ENCODE measurements around the gene CDH22. TPM values are rescaled to one million over a fixed set of nuclear protein-coding genes. Genes with fewer than 3 reads are reported as not detected.

The CDH22 gene
- total RNA-seq, 1 experiment from 2014 or later = not detected

DNA sequence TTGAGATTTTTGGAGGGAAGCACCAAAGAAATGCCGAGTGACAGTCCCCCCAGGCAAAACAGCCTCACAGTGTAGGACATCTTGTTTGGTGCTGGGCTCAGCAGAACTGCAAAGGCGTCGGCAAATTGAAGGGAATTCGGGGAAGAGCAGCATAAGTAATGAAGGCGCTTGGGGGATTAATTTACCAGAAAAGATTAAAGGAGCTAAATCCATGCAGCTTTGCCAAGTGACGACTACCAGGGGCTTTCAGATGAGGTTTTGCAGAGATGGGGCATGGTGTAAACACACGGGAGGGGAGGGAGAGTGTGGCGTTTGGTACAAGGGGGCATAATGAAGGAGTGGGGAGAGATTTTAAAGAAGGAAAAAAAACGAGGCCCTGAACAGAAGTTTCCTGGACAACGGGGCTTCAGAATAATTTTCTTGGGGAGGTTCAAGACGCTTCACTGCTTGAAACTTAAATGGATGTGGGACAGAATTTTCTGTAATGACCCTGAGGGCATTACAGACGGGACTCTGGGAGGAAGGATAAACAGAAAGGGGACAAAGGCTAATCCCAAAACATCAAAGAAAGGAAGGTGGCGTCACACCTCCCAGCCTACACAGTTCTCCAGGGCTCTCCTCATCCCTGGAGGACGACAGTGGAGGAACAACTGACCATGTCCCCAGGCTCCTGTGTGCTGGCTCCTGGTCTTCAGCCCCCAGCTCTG, 45.4 kb upstream of the CDH22 start:
- ChIA-PET POLR2A (ENCODE audit: low non-redundant PET) (no interaction called here), CTCF (no interaction called here)
- intact Hi-C loops (cut with micrococcal nuclease; ENCODE audit: unreplicated experiment) = no loop called here
- BruUV-seq (replicated peaks) = no TSS peak
- H3K4me3 ChIP-seq (ENCODE audit: low read depth, low read length, poor library complexity, severe bottlenecking) = no peak overlapping the region
- H3K9me3 ChIP-seq (ENCODE audit: low read depth, low read length, poor library complexity, severe bottlenecking) = no peaks in the 10 kb centered on the region
- DNase-seq (ENCODE audit: low spot score) = no peak
- H3K4me1 ChIP-seq (ENCODE audit: insufficient read depth, low read length, poor library complexity, severe bottlenecking) = peaks cover 19% of the 10 kb centered on the region
- peaks cover 16% of the 10 kb centered on the region for H3K36me3 ChIP-seq (ENCODE audit: insufficient read depth, low read length, poor library complexity, severe bottlenecking)
- H3K27ac ChIP-seq (ENCODE audit: low read depth, low read length, poor library complexity, severe bottlenecking) = no peak overlapping the region
- no peak for TF ChIP-seq EZH2 (IDR thresholded peaks at IDR 0.05; ENCODE audit: borderline replicate concordance, low read depth, low read length, poor library complexity, severe bottlenecking)
- TF ChIP-seq, protein P1, sequence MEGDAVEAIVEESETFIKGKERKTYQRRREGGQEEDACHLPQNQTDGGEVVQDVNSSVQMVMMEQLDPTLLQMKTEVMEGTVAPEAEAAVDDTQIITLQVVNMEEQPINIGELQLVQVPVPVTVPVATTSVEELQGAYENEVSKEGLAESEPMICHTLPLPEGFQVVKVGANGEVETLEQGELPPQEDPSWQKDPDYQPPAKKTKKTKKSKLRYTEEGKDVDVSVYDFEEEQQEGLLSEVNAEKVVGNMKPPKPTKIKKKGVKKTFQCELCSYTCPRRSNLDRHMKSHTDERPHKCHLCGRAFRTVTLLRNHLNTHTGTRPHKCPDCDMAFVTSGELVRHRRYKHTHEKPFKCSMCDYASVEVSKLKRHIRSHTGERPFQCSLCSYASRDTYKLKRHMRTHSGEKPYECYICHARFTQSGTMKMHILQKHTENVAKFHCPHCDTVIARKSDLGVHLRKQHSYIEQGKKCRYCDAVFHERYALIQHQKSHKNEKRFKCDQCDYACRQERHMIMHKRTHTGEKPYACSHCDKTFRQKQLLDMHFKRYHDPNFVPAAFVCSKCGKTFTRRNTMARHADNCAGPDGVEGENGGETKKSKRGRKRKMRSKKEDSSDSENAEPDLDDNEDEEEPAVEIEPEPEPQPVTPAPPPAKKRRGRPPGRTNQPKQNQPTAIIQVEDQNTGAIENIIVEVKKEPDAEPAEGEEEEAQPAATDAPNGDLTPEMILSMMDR (conservative IDR thresholded peaks at IDR 0.05; ENCODE audit: low read depth, low read length) = no peak
- no peaks in the 10 kb centered on the region for H3K27me3 ChIP-seq (replicated peaks; ENCODE audit: insufficient read depth, low read depth, low read length, poor library complexity)

DNA sequence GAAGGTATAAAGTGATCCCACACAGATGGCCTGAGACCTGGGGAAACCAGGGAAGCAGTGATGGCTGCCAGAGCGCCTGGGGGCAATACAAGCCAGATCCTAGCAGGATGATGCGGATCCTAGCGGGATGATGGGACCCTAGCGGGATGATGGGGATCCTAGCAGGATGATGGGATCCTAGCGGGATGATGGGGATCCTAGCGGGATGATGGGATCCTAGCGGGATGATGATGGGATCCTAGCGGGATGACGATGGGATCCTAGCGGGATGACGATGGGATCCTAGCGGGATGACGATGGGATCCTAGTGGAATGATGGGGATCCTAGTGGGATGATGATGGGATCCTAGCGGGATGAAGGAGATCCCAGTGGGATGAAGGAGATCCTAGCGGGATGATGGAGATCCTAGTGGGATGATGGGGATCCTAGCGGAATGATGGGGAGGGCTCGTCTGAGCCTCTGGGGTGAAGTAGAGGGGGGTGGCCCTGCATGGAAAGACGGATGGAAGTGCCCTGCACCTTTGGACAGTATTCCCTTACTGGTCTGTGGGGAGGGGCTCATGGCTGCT, 44.2 kb upstream of the CDH22 start:
- no peak overlapping the region for H3K27ac ChIP-seq (ENCODE audit: low read depth, low read length, poor library complexity, severe bottlenecking)
- H3K36me3 ChIP-seq (ENCODE audit: insufficient read depth, low read length, poor library complexity, severe bottlenecking) = peaks cover 16% of the 10 kb centered on the region
- ChIA-PET POLR2A (ENCODE audit: low non-redundant PET) (no interaction called here), CTCF (no interaction called here)
- no peaks in the 10 kb centered on the region for H3K27me3 ChIP-seq (replicated peaks; ENCODE audit: insufficient read depth, low read depth, low read length, poor library complexity)
- intact Hi-C loops (cut with micrococcal nuclease; ENCODE audit: unreplicated experiment) = no loop called here
- no peak overlapping the region for H3K4me3 ChIP-seq (ENCODE audit: low read depth, low read length, poor library complexity, severe bottlenecking)
- no peak for DNase-seq (ENCODE audit: low spot score)
- no peaks in the 10 kb centered on the region for H3K9me3 ChIP-seq (ENCODE audit: low read depth, low read length, poor library complexity, severe bottlenecking)
- peaks cover 19% of the 10 kb centered on the region for H3K4me1 ChIP-seq (ENCODE audit: insufficient read depth, low read length, poor library complexity, severe bottlenecking)
- no TSS peak for BruUV-seq (replicated peaks)
- TF ChIP-seq, protein P1 (conservative IDR thresholded peaks at IDR 0.05; ENCODE audit: low read depth, low read length) = no peak
- no peak for TF ChIP-seq EZH2 (IDR thresholded peaks at IDR 0.05; ENCODE audit: borderline replicate concordance, low read depth, low read length, poor library complexity, severe bottlenecking)

DNA sequence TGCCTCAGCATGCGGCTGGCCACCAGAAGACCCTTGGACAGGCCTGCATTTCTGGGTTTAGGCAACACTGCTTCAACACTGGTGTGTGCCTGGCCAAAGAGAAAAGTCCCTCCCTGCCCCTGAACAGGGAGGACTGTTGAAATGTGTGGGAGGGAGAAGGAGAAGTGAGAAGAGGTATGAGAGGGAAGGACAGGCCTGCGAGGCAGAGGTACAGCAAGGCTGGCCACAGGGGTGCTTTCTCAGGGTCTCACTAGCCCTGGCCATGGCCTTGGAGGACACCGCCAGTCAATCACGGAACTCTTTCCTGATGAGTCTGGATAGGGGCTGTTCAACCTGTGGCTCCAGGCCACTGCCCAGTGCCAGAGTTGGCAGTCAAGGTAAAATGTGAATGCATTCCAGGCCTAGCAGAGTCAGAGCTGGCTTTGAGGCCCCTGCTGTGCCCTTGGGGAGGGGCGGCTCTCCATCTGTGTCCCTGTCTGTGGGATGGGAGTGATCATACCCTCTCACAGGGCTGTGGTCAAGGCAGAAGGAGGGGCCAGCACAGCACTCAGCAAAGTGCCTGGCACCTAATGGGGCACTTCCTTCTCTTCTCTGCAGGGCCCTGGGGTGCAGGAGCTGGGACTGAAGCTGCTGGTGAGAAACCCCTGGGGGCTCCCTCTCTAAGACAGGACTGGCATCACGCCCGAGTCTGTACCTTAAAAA, 43.2 kb upstream of the CDH22 start:
- Histone ChIP-seq H3K4me1 (ENCODE audit: insufficient read depth, low read length, poor library complexity, severe bottlenecking) (peaks cover 19% of the 10 kb centered on the region), H3K4me3 (ENCODE audit: low read depth, low read length, poor library complexity, severe bottlenecking) (no peak overlapping the region), H3K36me3 (ENCODE audit: insufficient read depth, low read length, poor library complexity, severe bottlenecking) (peaks cover 16% of the 10 kb centered on the region), H3K27me3 (replicated peaks; ENCODE audit: insufficient read depth, low read depth, low read length, poor library complexity) (no peaks in the 10 kb centered on the region), H3K9me3 (ENCODE audit: low read depth, low read length, poor library complexity, severe bottlenecking) (no peaks in the 10 kb centered on the region), H3K27ac (ENCODE audit: low read depth, low read length, poor library complexity, severe bottlenecking) (peak overlapping the region; percentile 85)
- ChIA-PET POLR2A (ENCODE audit: low non-redundant PET) (no interaction called here), CTCF (no interaction called here)
- TF ChIP-seq EZH2 (IDR thresholded peaks at IDR 0.05; ENCODE audit: borderline replicate concordance, low read depth, low read length, poor library complexity, severe bottlenecking) = no peak
- TF ChIP-seq, protein P1 (conservative IDR thresholded peaks at IDR 0.05; ENCODE audit: low read depth, low read length) = no peak
- BruUV-seq (replicated peaks) = no TSS peak
- intact Hi-C loops (cut with micrococcal nuclease; ENCODE audit: unreplicated experiment) = no loop called here
- no peak for DNase-seq (ENCODE audit: low spot score)

Data from A673 (cell line).